ENCODE results near the gene LSM6. TPM values are rescaled to one million over a fixed set of nuclear protein-coding genes. Genes with fewer than 3 reads are reported as not detected.

Gene LSM6
- total RNA-seq, 2 donors from 2014 or later = 26.2 to 45.7 TPM

Other genes with a start within 250 kb of the LSM6 start
- gene ZNF827, start 236.9 kb upstream of the LSM6 start, total RNA-seq = 10 to 100 TPM; 10.3 to 37.1 TPM
- gene REELD1, start 38.8 kb downstream of the LSM6 start, total RNA-seq = under 1 TPM in 1 of 2 donors, not detected in 1; 0.15 TPM